Gastrocnemius medialis (tissue), 4 donors: ENCODE data around the gene AUNIP. TPM values are rescaled to one million over a fixed set of nuclear protein-coding genes. Genes with fewer than 3 reads are reported as not detected.

ENCODE experiments used
- ATAC-seq, 2 donors: fragments of 150-250 bp; one replicate each; pipeline ENCODE4 v1.9.1; 2016
- DNase-seq, 2 donors: peaks; one replicate each; pipeline ENCODE4 v3.0.0-alpha.2; 2019
- H3K27ac ChIP-seq, 4 donors: fragments of 200-600 bp; sonication (generic); 1 replicate in 1 of 4; 2 replicates in 3 of 4; pipeline ENCODE4 v1.5.1; 2016 to 2018; ENCODE audit warnings: mild to moderate bottlenecking in 2 of 4, moderate library complexity in 1 of 4
- H3K27me3 ChIP-seq, 3 donors: fragments of 200-600 bp; sonication (generic) in 2 of 3; 1 replicate in 1 of 3; 2 replicates in 2 of 3; pipeline versions ENCODE4 v1.5.1 to v1.6.0; 2016 to 2019; ENCODE audit warnings: mild to moderate bottlenecking in 1 of 3, moderate library complexity in 1 of 3
- H3K36me3 ChIP-seq, 2 donors: fragments of 200-600 bp; sonication (generic) in 1 of 2; one replicate each; pipeline ENCODE4 v1.5.1; 2017 to 2018
- H3K4me1 ChIP-seq, 2 donors: fragments of 200-600 bp; sonication (generic) in 1 of 2; one replicate each; pipeline ENCODE4 v1.5.1; 2016 to 2017; ENCODE audit warnings: mild to moderate bottlenecking in 2 of 2
- H3K4me3 ChIP-seq, 4 donors: fragments of 200-600 bp; sonication (generic) in 3 of 4; 1 replicate in 1 of 4; 2 replicates in 3 of 4; pipeline ENCODE4 v1.5.1; 2016 to 2019; ENCODE audit warnings: mild to moderate bottlenecking in 2 of 4
- H3K9me3 ChIP-seq, 3 donors: fragments of 200-600 bp; sonication (generic) in 2 of 3; 1 replicate in 1 of 3; 2 replicates in 2 of 3; pipeline ENCODE4 v1.5.1; 2016 to 2019
- CTCF ChIP-seq, 5 experiments: fragments of 450-650 bp in 3 of 5; fragments of 200-600 bp in 2 of 5; sonication (generic) in 2 of 5; IDR thresholded peaks in 4 of 5; conservative IDR thresholded peaks in 1 of 5; 1 replicate in 4 of 5; 2 replicates in 1 of 5; pipeline ENCODE4 v1.5.1; 2016 to 2019; ENCODE audit warnings: antibody characterized with exemption in 5 of 5, mild to moderate bottlenecking in 3 of 5, moderate library complexity in 3 of 5
- POLR2A ChIP-seq, 2 donors: fragments of 450-650 bp; IDR thresholded peaks; one replicate each; pipeline ENCODE4 v1.6.1; 2017; ENCODE audit warnings: antibody characterized with exemption in 2 of 2, mild to moderate bottlenecking in 2 of 2, moderate library complexity in 2 of 2
- in situ Hi-C, 4 donors: fragments of 200-750 bp; cut with MboI; loops; one replicate each; pipeline versions ENCODE4 v1.15.0 to v1.8.0; 2017; ENCODE audit warnings: low sequenced_read_pairs in 4 of 4
- intact Hi-C: fragments of 100-400 bp; cut with DNase I; formaldehyde crosslinking; loops from one replicate; pipeline ENCODE4 v1.15.1; 2023; ENCODE audit warnings: low total_unique reads
- total RNA-seq, 4 donors: library from RNA; depleted of rRNA; stranded (reverse); fragments of >200 nt; gene quantifications; one replicate each; pipeline versions ENCODE4 v1.1.0 to v1.2.3, GENCODE V29; 2016

AUNIP gene
- total RNA-seq, 4 donors from 2014 or later = not detected

GRCh38 chr1:25897754-25898153 is 38.5 kb upstream of the AUNIP start:
- intact Hi-C loops = no loop called here
- H3K36me3 ChIP-seq = peaks cover 0 to 4% of the 10 kb centered on the region in 2 donors
- ATAC-seq = no peak
- H3K27ac ChIP-seq = no peak overlapping the region
- H3K4me1 ChIP-seq = peaks cover 9 to 12% of the 10 kb centered on the region in 2 donors
- in situ Hi-C loops = loop anchor here (5.0 to 25.0 kb wide), 5 partner anchors 97 to 265 kb away; partner anchors contain the start of genes PAFAH2 (in 3 of the 4), C1orf232 (in 1 of the 4), FAM110D (in 1 of the 4) and ZNF593 (in 1 of the 4)
- DNase-seq = no peak
- no peak overlapping the region for H3K4me3 ChIP-seq
- no peak for TF ChIP-seq POLR2A (IDR thresholded peaks at IDR 0.05)
- no peak for TF ChIP-seq CTCF (IDR thresholded peaks at IDR 0.05 in 4 of 5, conservative IDR thresholded peaks at IDR 0.05 in 1 of 5)
- no peaks in the 10 kb centered on the region for H3K9me3 ChIP-seq
- H3K27me3 ChIP-seq = no peaks in the 10 kb centered on the region

- intact Hi-C loops (no loop called here), in situ Hi-C loops (loop anchor here (5.0 to 25.0 kb wide), 5 partner anchors 99 to 266 kb away; partner anchors contain the start of genes PAFAH2 (in 3 of the 4), C1orf232 (in 1 of the 4), FAM110D (in 1 of the 4) and ZNF593 (in 1 of the 4))
- peaks cover 9 to 12% of the 10 kb centered on the region in 2 donors for H3K4me1 ChIP-seq
- ATAC-seq (peak; percentile 38 to 46), DNase-seq (no peak)
- no peaks in the 10 kb centered on the region for H3K9me3 ChIP-seq
- H3K4me3 ChIP-seq = no peak overlapping the region
- H3K27ac ChIP-seq = peak overlapping the region in 3 of 4 donors; percentile 5 to 43 (median 9)
- H3K27me3 ChIP-seq = no peaks in the 10 kb centered on the region
- H3K36me3 ChIP-seq = peaks cover 0 to 4% of the 10 kb centered on the region in 2 donors
- TF ChIP-seq POLR2A (IDR thresholded peaks at IDR 0.05) = no peak
- TF ChIP-seq CTCF (IDR thresholded peaks at IDR 0.05 in 4 of 5, conservative IDR thresholded peaks at IDR 0.05 in 1 of 5) = no peak
Observed at GRCh38 chr1:25896266-25896665, 37.0 kb upstream of the AUNIP start.

GRCh38 chr1:25895365-25895990 is 36.2 kb upstream of the AUNIP start:
- in situ Hi-C loops = loop anchor here (5.0 to 25.0 kb wide), 5 partner anchors 99 to 267 kb away; partner anchors contain the start of genes PAFAH2 (in 3 of the 4), C1orf232 (in 1 of the 4), FAM110D (in 1 of the 4) and ZNF593 (in 1 of the 4)
- TF ChIP-seq POLR2A (IDR thresholded peaks at IDR 0.05) (no peak), CTCF (IDR thresholded peaks at IDR 0.05 in 4 of 5, conservative IDR thresholded peaks at IDR 0.05 in 1 of 5) (peak; percentile 95 to 99 (median 97))
- Histone ChIP-seq H3K4me1 (peaks cover 9 to 12% of the 10 kb centered on the region in 2 donors), H3K36me3 (peaks cover 0 to 4% of the 10 kb centered on the region in 2 donors), H3K27me3 (no peaks in the 10 kb centered on the region), H3K4me3 (peak overlapping the region in 1 of 4 donors; percentile 9), H3K27ac (peak overlapping the region in 1 of 4 donors; percentile 43), H3K9me3 (no peaks in the 10 kb centered on the region)
- DNase-seq = peak; percentile 73 to 81
- peak; percentile 86 to 95 for ATAC-seq
- intact Hi-C loops = loop anchor here (1.0 kb wide), 1 partner anchor 103 kb away; the partner anchor contains the start of gene PAFAH2

GRCh38 chr1:25893116-25893515 is 33.9 kb upstream of the AUNIP start:
- H3K27ac ChIP-seq = no peak overlapping the region
- intact Hi-C loops = no loop called here

More at GRCh38 chr1:25893116-25893515, 33.9 kb upstream of the AUNIP start:
- Histone ChIP-seq H3K9me3 (no peaks in the 10 kb centered on the region), H3K4me1 (peaks cover 9 to 12% of the 10 kb centered on the region in 2 donors), H3K4me3 (no peak overlapping the region), H3K36me3 (no peaks in the 10 kb centered on the region), H3K27me3 (no peaks in the 10 kb centered on the region)
- in situ Hi-C loops = loop anchor here in 3 of 4 donors (10.0 to 25.0 kb wide), 3 partner anchors 102 to 269 kb away; partner anchors contain the start of genes C1orf232 (in 1 of the 3), FAM110D (in 1 of the 3), PAFAH2 (in 1 of the 3) and ZNF593 (in 1 of the 3)
- ATAC-seq (no peak), DNase-seq (no peak)
- TF ChIP-seq POLR2A (IDR thresholded peaks at IDR 0.05) (no peak), CTCF (IDR thresholded peaks at IDR 0.05 in 4 of 5, conservative IDR thresholded peaks at IDR 0.05 in 1 of 5) (no peak)
